Fibroblast of lung (primary cell): Measurements from ENCODE around the gene HBA1.

ENCODE experiments used
- CTCF ChIP-seq, 2 donors: IDR thresholded peaks in 1 of 2; conservative IDR thresholded peaks in 1 of 2; 1 replicate in 1 of 2; 2 replicates in 1 of 2; pipeline ENCODE4 v1.5.1; 2011 to 2012; ENCODE audit warnings: low read length in 2 of 2, control low read depth in 1 of 2, inconsistent platforms in 1 of 2, low read depth in 1 of 2, mild to moderate bottlenecking in 1 of 2
- EZH2 ChIP-seq: IDR thresholded peaks from 2 replicates; pipeline ENCODE4 v1.5.1; 2012; ENCODE audit warnings: low read length, control low read depth, mild to moderate bottlenecking; ENCODE audit errors: missing control alignments

- TF ChIP-seq CTCF (conservative IDR thresholded peaks at IDR 0.05 in 1 of 2, IDR thresholded peaks at IDR 0.05 in 1 of 2; ENCODE audit: low read depth in 1 of 2, low read length in 2 of 2) (no peak), EZH2 (no peak)
Observed at GRCh38 chr16:187330-187729, 10.8 kb downstream of the HBA1 start.
